Trophoblast cell (in vitro differentiated cells and primary cell): Measurements from ENCODE around the gene COX7A2.
A peak's percentile ranks its signal among the peaks of the same experiment; 100 is the strongest.

Experiments
- DNase-seq, 2 donors: peaks; one replicate each; pipeline ENCODE4 v3.0.0-alpha.2; 2016
- H2AFZ ChIP-seq: 2 replicates; pipeline ENCODE4 v1.6.1; 2013; ENCODE audit warnings: low read length, moderate library complexity, mild to moderate bottlenecking; ENCODE audit not compliant: insufficient read depth, poor library complexity
- H2AK5ac ChIP-seq: 2 replicates; pipeline ENCODE4 v1.6.1; 2013; ENCODE audit warnings: mild to moderate bottlenecking, low read length
- H2BK120ac ChIP-seq: 2 replicates; pipeline ENCODE4 v1.6.1; 2013; ENCODE audit warnings: low read length, mild to moderate bottlenecking, moderate library complexity; ENCODE audit not compliant: insufficient read depth, poor library complexity
- H2BK12ac ChIP-seq: 2 replicates; pipeline ENCODE4 v1.6.1; 2013; ENCODE audit warnings: mild to moderate bottlenecking, low read length, moderate library complexity
- H2BK5ac ChIP-seq: 2 replicates; pipeline ENCODE4 v1.6.1; 2013; ENCODE audit warnings: low read length, low read depth, moderate library complexity, mild to moderate bottlenecking; ENCODE audit not compliant: poor library complexity
- H3K14ac ChIP-seq: 2 replicates; pipeline ENCODE4 v1.6.1; 2013; ENCODE audit warnings: mild to moderate bottlenecking, low read length
- H3K18ac ChIP-seq: 2 replicates; pipeline ENCODE4 v1.6.1; 2013; ENCODE audit warnings: mild to moderate bottlenecking, low read length
- H3K23ac ChIP-seq: 2 replicates; pipeline ENCODE4 v1.6.1; 2013; ENCODE audit warnings: low read length
- H3K27ac ChIP-seq: 2 replicates; pipeline ENCODE4 v1.5.1; 2013; ENCODE audit warnings: low read depth, mild to moderate bottlenecking, inconsistent platforms, low read length, moderate library complexity
- H3K27me3 ChIP-seq: 2 replicates; pipeline ENCODE4 v1.6.1; 2013; ENCODE audit warnings: inconsistent platforms, mild to moderate bottlenecking, low read length, moderate library complexity; ENCODE audit not compliant: insufficient read depth
- H3K36me3 ChIP-seq, 2 experiments: 1 replicate in 1 of 2; 2 replicates in 1 of 2; pipeline ENCODE4 v1.6.1; 2013; ENCODE audit warnings: low read length in 2 of 2, mild to moderate bottlenecking in 2 of 2, moderate library complexity in 1 of 2; ENCODE audit not compliant: insufficient read depth in 2 of 2, control insufficient read depth in 1 of 2
- H3K4ac ChIP-seq: 2 replicates; pipeline ENCODE4 v1.6.1; 2013; ENCODE audit warnings: low read depth, mild to moderate bottlenecking, low read length, moderate library complexity
- H3K4me1 ChIP-seq, 2 experiments: 1 replicate in 1 of 2; 2 replicates in 1 of 2; pipeline ENCODE4 v1.6.1; 2013; ENCODE audit warnings: low read length in 2 of 2, mild to moderate bottlenecking in 2 of 2, moderate library complexity in 1 of 2; ENCODE audit not compliant: insufficient read depth in 2 of 2, control insufficient read depth in 1 of 2
- H3K4me2 ChIP-seq: 2 replicates; pipeline ENCODE4 v1.6.1; 2013; ENCODE audit warnings: inconsistent platforms, mild to moderate bottlenecking, low read length, moderate library complexity
- H3K4me3 ChIP-seq: 2 replicates; pipeline ENCODE4 v1.5.1; 2013; ENCODE audit warnings: mild to moderate bottlenecking, low read depth, low read length, inconsistent platforms
- H3K79me1 ChIP-seq: one replicate; pipeline ENCODE4 v1.6.1; 2013; ENCODE audit warnings: low read length
- H3K79me2 ChIP-seq: 2 replicates; pipeline ENCODE4 v1.6.1; 2013; ENCODE audit warnings: low read length, mild to moderate bottlenecking; ENCODE audit not compliant: control insufficient read depth, insufficient read depth, poor library complexity
- H3K9ac ChIP-seq: 2 replicates; pipeline ENCODE4 v1.6.1; 2013; ENCODE audit warnings: mild to moderate bottlenecking, low read length
- H3K9me3 ChIP-seq: 2 replicates; pipeline ENCODE4 v1.6.1; 2013; ENCODE audit warnings: low read depth, mild to moderate bottlenecking, control low read depth, inconsistent platforms, low read length; ENCODE audit not compliant: insufficient read depth
- H4K12ac ChIP-seq: 2 replicates; pipeline ENCODE4 v1.6.1; 2013; ENCODE audit warnings: low read depth, mild to moderate bottlenecking, low read length, moderate library complexity
- H4K8ac ChIP-seq: 2 replicates; pipeline ENCODE4 v1.6.1; 2013; ENCODE audit warnings: low read depth, mild to moderate bottlenecking, low read length, moderate library complexity
- H4K91ac ChIP-seq: one replicate; pipeline ENCODE4 v1.6.1; 2013; ENCODE audit warnings: low read depth, mild to moderate bottlenecking, low read length, moderate library complexity
- WGBS: extraction: QIAGEN DNeasy Blood & Tissue Kit; methylation state at CpG from one replicate; pipeline ENCODE4 v1.1.7; 2013; ENCODE audit warnings: missing lambda C conversion rate; ENCODE audit not compliant: insufficient read length, insufficient coverage; ENCODE audit errors: extremely low coverage; 5-methylcytosine and 5-hydroxymethylcytosine counted together

COX7A2 gene

GRCh38 chr6:75268121-75268987, 24.8 kb upstream of the COX7A2 start:
- H2AK5ac ChIP-seq, result no peak overlapping the region
- WGBS, result no CpG with 5 or more reads among the region's 5 CpGs
- peak overlapping the region; percentile 30 for H3K4ac ChIP-seq
- no peaks in the 10 kb centered on the region for H3K27me3 ChIP-seq
- H3K79me2 ChIP-seq, result peaks cover 5% of the 10 kb centered on the region
- H4K91ac ChIP-seq, result no peak overlapping the region
- no peak overlapping the region for H2BK5ac ChIP-seq
- peaks cover 7 to 10% of the 10 kb centered on the region in 2 experiments for H3K36me3 ChIP-seq
- no peak overlapping the region for H2BK12ac ChIP-seq
- no peak overlapping the region for H3K9ac ChIP-seq
- H3K4me3 ChIP-seq, result no peak overlapping the region
- no peak overlapping the region for H3K14ac ChIP-seq
- no peak overlapping the region for H2AFZ ChIP-seq
- no peak overlapping the region for H4K12ac ChIP-seq
- H2BK120ac ChIP-seq, result no peak overlapping the region
- no peak overlapping the region for H3K4me2 ChIP-seq
- no peak overlapping the region for H3K18ac ChIP-seq
- H4K8ac ChIP-seq, result no peak overlapping the region
- H3K27ac ChIP-seq, result peak overlapping the region; percentile 15
- H3K9me3 ChIP-seq, result no peaks in the 10 kb centered on the region
- DNase-seq, result peak in 1 of 2 donors; percentile 35
- peaks cover 8% of the 10 kb centered on the region for H3K79me1 ChIP-seq
- H3K23ac ChIP-seq, result no peak overlapping the region
- peaks cover 0 to 10% of the 10 kb centered on the region in 2 experiments for H3K4me1 ChIP-seq

GRCh38 chr6:75267461-75267860, 23.9 kb upstream of the COX7A2 start:
- Histone ChIP-seq H3K4me3 (no peak overlapping the region), H3K18ac (no peak overlapping the region), H4K8ac (no peak overlapping the region), H2BK5ac (no peak overlapping the region), H3K9me3 (no peaks in the 10 kb centered on the region), H3K23ac (no peak overlapping the region), H3K79me1 (peaks cover 4% of the 10 kb centered on the region), H2BK120ac (no peak overlapping the region), H3K4me1 (peaks cover 0 to 9% of the 10 kb centered on the region in 2 experiments), H4K91ac (no peak overlapping the region), H3K36me3 (peaks cover 3 to 7% of the 10 kb centered on the region in 2 experiments), H3K4me2 (no peak overlapping the region), H3K27ac (no peak overlapping the region), H3K79me2 (peaks cover 1% of the 10 kb centered on the region), H4K12ac (no peak overlapping the region), H3K4ac (no peak overlapping the region), H2BK12ac (no peak overlapping the region), H3K27me3 (no peaks in the 10 kb centered on the region), H3K9ac (no peak overlapping the region), H2AFZ (no peak overlapping the region), H2AK5ac (no peak overlapping the region), H3K14ac (no peak overlapping the region)
- no CpG with 5 or more reads among the region's 4 CpGs for WGBS
- no peak for DNase-seq

GRCh38 chr6:75266716-75267291, 23.2 kb upstream of the COX7A2 start:
- Histone ChIP-seq H3K14ac (no peak overlapping the region), H3K36me3 (peaks cover 6 to 10% of the 10 kb centered on the region in 2 experiments), H3K4ac (no peak overlapping the region), H3K79me2 (peaks cover 1% of the 10 kb centered on the region), H2BK120ac (no peak overlapping the region), H4K12ac (no peak overlapping the region), H4K8ac (no peak overlapping the region), H3K4me3 (no peak overlapping the region), H3K27ac (no peak overlapping the region), H2AK5ac (no peak overlapping the region), H3K9ac (no peak overlapping the region), H3K4me2 (no peak overlapping the region), H3K9me3 (no peaks in the 10 kb centered on the region), H2AFZ (no peak overlapping the region), H3K4me1 (peaks cover 0 to 8% of the 10 kb centered on the region in 2 experiments), H2BK12ac (no peak overlapping the region), H2BK5ac (no peak overlapping the region), H4K91ac (no peak overlapping the region), H3K23ac (no peak overlapping the region), H3K18ac (no peak overlapping the region), H3K79me1 (peaks cover 3% of the 10 kb centered on the region), H3K27me3 (no peaks in the 10 kb centered on the region)
- peak in 1 of 2 donors; percentile 77 for DNase-seq
- no CpG with 5 or more reads among the region's 2 CpGs for WGBS

GRCh38 chr6:75263401-75263750, 19.8 kb upstream of the COX7A2 start:
- Histone ChIP-seq H3K79me2 (peaks cover under 1% of the 10 kb centered on the region), H2AK5ac (no peak overlapping the region), H3K79me1 (peaks cover 3% of the 10 kb centered on the region), H2BK12ac (no peak overlapping the region), H2BK5ac (no peak overlapping the region), H3K23ac (no peak overlapping the region), H2BK120ac (no peak overlapping the region), H3K27ac (no peak overlapping the region), H3K27me3 (no peaks in the 10 kb centered on the region), H3K9ac (no peak overlapping the region), H4K8ac (no peak overlapping the region), H2AFZ (no peak overlapping the region), H3K4me3 (no peak overlapping the region), H4K12ac (no peak overlapping the region), H3K36me3 (peaks cover 8 to 14% of the 10 kb centered on the region in 2 experiments), H3K9me3 (no peaks in the 10 kb centered on the region), H3K18ac (no peak overlapping the region), H3K14ac (no peak overlapping the region), H3K4me1 (peaks cover 0 to 4% of the 10 kb centered on the region in 2 experiments), H3K4ac (no peak overlapping the region), H4K91ac (no peak overlapping the region), H3K4me2 (no peak overlapping the region)
- DNase-seq, result no peak
